NAMALWA (cell line): ENCODE data around the gene GSTM3.
"Not testable (repeated sequence)": the region's sequence is repeated elsewhere in the genome, so short reads cannot be mapped to it uniquely, and the experiment has no call there.

Experiments used
- DNase-seq: peaks from one replicate; pipeline ENCODE4 v3.0.0-alpha.2; 2015; ENCODE audit warnings: low spot score

Gene GSTM3

GRCh38 chr1:109761227-109762038 is 20.6 kb upstream of the GSTM3 start:
- DNase-seq: no peak

- DNase-seq: no peak
These were observed 19.9 kb upstream of the GSTM3 start for GRCh38 chr1:109760581-109761226.

DNA sequence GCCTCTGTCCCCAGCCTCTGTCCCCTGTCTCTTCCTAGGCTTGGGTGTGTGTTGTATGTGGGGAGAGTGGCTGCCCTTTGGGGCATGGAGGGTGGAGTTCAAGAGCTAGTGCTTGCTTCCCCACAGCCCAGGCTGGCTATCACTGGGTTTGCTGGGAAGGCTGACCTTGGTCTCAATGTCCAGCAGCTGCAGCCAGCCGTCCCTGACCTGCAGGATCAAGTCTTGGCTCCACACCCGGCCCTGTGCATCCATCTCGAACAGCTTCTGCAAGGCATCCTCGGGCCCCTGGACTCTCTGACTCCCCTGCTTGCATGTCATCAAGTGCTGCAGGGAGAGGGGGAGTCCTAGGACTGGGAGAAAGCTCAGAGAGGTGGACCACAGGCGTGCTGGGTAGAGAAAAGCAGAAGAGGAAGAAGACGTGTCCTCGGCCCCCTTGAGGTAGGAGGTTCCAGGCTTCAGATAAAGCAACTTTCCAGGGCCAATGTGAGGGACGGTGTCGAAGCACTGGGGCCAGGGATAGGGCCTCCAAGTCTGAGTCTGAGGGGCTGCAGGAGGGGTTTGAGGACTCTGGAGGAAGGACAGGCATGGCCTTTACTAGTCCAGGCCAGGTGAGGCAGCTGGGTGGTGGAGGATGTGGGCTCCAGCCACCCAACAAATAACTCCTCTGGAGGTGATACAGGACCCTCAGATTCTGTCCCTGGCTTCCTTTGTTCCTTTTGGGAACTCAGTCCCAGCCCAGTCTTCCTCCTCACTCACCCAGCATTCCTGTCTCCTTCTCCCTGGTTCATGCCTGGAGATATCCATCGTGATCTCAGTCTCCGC is 18.9 kb upstream of the GSTM3 start:
- no peak for DNase-seq

DNA sequence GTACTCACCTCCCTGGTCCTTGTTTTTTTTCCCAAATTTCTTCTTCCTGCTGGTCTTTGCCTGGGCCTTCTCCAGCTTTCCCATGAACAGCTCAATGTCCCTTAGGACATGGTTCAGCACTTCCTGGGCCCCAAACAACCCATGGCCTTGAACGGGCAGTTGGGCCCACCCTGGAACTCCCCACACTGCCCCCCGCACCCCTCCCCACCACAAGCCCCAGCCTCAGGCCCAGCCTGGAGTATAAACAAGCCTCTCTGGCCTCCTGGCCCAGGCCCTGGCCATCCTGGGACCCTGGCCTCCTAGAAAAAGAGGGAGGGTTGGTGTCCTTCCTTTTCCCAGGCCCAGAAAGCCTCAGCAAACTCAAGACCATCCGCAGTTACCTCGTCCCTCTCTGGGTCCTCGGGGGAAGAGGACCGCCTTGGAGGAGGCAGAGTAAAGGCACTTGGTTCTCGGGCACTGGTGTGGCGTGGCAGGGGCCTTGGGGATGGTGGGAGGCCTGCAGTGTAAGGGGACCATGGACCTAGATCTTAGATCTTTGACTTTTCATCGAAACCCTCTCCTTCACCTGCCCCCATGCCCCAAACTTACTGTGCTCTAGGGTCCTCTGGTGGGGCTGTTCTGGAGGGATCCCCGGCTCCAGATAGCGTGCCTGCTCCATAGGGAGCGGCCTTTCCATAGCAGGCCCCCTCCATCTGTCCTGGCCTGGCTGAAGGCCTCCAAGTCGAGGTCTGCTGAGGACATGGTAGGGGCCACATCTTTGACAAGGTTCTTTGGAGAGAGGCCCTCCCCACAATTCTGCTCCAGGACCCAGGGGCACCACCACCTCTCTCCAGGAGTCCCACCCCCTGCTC is 17.3 kb upstream of the GSTM3 start:
- no peak for DNase-seq

DNA sequence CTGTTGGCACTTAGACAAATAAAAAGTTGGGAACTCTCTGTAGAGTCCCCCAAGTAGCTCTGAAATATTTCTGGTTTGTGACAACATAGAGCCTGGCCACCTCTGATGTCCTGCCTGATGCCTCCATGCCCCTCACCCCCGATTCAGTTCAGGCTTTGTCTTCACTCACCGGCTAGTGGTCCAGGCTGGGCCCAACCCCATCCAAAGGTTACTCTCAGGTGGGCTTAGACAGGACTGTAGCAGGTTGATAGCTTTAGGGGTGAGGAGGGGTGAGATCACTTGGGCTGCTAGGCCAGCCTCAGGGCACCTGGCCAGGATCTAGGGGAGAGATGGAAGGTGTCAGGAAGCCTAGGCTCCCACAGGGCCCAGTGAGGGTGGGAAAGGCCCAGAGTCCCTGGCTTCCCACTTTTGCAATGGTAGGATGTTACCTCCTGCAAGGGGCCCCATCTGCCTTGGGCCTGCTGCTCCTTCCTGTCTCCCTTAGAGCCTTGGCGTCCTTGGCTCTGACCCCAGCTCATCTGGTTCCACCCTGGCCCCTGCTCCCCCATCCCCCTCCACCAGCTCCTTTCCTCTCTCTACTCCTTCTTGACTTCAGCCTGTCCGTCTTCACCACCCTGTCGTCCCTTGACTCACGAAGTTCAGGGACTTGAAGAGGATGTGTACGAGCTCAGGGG is 16.1 kb upstream of the GSTM3 start:
- DNase-seq: no peak

DNA sequence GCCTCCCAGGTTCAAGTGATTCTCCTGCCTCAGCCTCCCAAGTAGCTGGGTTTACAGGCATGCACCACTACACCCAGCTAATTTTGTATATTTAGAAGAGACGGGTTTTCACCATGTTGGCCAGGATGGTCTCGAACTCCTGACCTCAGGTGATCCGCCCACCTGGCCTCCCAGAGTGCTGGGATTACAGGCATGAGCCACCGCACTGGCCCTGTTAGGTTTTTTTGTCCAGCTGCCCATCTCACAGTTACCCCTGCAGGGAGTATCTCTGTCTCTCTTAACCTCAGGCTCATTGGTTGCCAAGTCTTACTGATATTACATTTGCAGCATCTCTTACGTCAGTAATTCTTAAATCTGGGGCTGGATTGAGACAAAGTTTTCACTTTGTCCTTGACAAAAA is 15.5 kb upstream of the GSTM3 start:
- DNase-seq: not testable (repeated sequence)

DNA sequence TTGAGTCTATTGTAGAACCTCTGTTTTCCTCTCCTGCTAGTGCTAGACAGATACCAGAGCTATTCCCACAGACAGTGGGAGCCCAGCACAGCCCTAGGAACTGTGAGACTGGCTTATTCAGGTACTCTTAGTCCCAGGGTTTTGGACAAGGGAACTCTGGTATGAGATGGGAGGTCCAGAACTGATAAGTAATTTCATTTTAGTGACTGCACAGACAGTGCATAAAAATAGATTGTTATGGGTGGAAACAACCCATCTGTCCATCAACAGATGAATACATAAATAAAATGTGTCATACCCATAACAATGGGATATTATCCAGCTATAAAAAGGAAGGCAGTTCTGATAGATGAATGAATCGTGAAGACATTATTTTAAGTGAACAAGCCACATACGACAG is 13.9 kb upstream of the GSTM3 start:
- no peak for DNase-seq

DNA sequence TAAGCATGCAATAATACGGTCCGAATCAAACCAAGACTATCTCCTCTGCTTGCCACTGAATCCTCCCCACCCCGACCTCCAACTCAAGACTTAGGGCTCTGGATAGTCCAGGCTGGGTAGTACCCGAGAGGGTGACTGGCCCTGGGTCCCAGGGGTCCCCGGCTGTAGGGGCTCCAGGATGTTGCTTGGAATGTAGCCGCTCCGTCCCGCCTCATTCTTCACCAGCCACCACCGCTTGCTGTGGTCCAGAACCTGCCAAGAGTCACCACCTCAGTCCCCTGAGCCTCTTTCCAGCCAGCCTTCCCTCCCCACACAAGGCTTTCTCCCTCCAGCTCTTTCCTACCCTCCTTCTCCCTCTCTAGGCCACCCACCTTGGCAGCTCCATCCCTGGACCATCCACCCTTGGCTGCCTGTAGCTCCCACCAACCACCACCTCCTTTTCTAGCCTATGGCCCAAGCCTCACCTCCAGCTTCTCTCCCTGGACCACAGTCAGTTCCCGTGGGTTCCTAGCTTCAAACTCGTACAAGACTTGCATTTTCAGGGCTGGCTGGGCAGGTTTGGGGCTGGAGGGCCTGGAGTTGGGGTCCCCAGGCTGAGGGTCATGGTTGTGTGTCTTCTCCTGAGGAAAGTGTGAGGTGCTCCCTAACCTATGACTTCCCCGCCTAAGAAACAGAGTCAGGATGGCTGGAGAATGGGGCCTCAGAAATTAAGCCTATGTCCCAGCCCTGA is 10.9 kb upstream of the GSTM3 start:
- no peak for DNase-seq

- no peak for DNase-seq
These were observed 10.1 kb upstream of the GSTM3 start for GRCh38 chr1:109750920-109751319.

GRCh38 chr1:109750241-109750882 is 9.5 kb upstream of the GSTM3 start:
- DNase-seq: no peak

DNA sequence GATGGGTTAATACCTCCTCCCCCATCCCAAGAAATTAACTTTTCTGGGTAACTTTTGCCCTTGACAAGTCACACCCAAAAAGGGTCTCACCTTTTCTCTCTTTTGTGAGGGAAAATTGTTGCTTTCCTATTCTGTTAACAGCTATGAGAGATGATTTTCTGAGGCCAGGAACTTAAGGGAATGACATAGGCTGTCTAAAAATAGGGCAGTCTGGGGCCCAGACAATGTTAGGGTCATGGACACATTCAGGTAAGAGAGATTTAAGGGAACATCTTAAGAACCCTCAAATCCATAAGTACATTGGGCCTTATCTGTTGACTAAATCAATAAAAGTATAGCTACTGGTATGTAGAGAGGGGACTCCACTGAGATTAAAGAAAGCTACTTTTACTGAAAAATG is 8.4 kb upstream of the GSTM3 start:
- DNase-seq: no peak

DNA sequence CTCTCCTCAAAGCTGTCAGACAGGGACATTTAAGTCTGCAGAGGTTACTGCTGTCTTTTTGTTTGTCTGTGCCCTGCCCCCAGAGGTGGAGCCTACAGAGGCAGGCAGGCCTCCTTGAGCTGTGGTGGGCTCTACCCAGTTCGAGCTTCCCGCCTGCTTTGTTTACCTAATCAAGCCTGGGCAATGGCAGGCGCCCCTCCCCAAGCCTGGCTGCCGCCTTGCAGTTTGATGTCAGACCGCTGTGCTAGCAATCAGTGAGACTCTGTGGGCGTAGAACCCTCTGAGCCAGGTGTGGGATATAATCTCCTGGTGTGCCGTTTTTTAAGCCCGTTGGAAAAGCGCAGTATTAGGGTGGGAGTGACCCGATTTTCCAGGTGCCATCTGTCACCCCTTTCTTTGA is 7.5 kb upstream of the GSTM3 start:
- not testable (repeated sequence) for DNase-seq

- DNase-seq: no peak
These were observed 862 bp downstream of the GSTM3 start for GRCh38 chr1:109739738-109740614.

- DNase-seq: no peak
These were observed 7.5 kb downstream of the GSTM3 start for GRCh38 chr1:109733236-109733870.

DNA sequence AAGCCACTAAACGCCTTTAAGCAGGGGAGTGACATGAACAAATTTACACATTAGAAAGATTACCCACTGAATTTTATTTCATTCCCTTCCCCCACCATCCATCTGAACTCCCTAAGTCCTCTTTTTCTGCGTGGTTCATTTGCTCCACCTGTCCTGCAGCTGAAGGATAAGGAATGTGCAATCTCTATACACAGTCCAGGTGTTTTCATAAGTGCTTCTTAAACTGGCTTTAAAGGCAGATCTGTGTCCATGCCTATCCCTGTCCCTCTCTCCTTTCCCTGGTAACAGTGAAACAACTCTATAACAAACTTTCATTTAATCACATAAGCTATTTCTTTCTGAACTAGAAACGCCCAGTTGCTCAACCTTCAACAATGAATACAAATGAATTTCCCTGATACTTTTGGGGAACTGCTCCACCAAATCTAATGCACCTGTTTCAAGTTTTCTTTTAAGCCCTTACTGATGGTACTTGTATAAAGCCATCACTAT is 8.4 kb downstream of the GSTM3 start:
- DNase-seq: no peak

GRCh38 chr1:109730666-109731065 is 10.2 kb downstream of the GSTM3 start:
- no peak for DNase-seq

GRCh38 chr1:109728870-109729269 is 12.0 kb downstream of the GSTM3 start:
- no peak for DNase-seq

GRCh38 chr1:109726728-109727373 is 14.0 kb downstream of the GSTM3 start:
- DNase-seq: no peak
